B cell (primary cell): ENCODE measurements around the gene GNAT3. TPM values are rescaled to one million over a fixed set of nuclear protein-coding genes. Genes with fewer than 3 reads are reported as not detected.

ENCODE experiments used
- ATAC-seq: fragments of 200-7000 bp; cut with Tn5 transposase; one replicate; pipeline ENCODE4 v1.10.0; 2021; ENCODE audit warnings: low read depth, mild to moderate bottlenecking, moderate number of reproducible peaks, moderate library complexity
- CTCF ChIA-PET: fragments of 350-600 bp; sonication (Branson Sonifier 250); formaldehyde crosslinking; loops from one replicate; lab custom pipeline; 2021; ENCODE audit warnings: antibody characterized with exemption, inconsistent platforms; lab: Charles Lee
- POLR2A ChIA-PET: fragments of 350-600 bp; sonication (Branson Sonifier 250); formaldehyde crosslinking; loops from one replicate; lab custom pipeline; 2021; ENCODE audit warnings: antibody characterized with exemption; lab: Charles Lee
- DNase-seq: peaks from one replicate; pipeline ENCODE4 v3.0.0; 2013
- H2AFZ ChIP-seq: 2 replicates; pipeline ENCODE4 v1.6.1; 2012; ENCODE audit warnings: mild to moderate bottlenecking, low read depth, low read length; ENCODE audit not compliant: insufficient read depth, poor library complexity, severe bottlenecking
- H3K27ac ChIP-seq, 2 donors: 1 replicate in 1 of 2; 2 replicates in 1 of 2; pipeline ENCODE4 v1.5.1; 2012 to 2013; ENCODE audit warnings: low read length in 2 of 2, mild to moderate bottlenecking in 2 of 2, moderate library complexity in 1 of 2
- H3K27me3 ChIP-seq, 4 experiments: fragments of 200-600 bp in 1 of 4; sonication (generic) in 1 of 4; replicated peaks in 1 of 4; 1 replicate in 2 of 4; 2 replicates in 2 of 4; pipeline versions ENCODE4 v1.6.1 to v1.7.0; 2013 to 2016; ENCODE audit warnings: low read length in 3 of 4, mild to moderate bottlenecking in 2 of 4, mixed read lengths in 1 of 4, moderate library complexity in 1 of 4; ENCODE audit not compliant: insufficient read depth in 4 of 4, control insufficient read depth in 3 of 4; ENCODE audit errors: control extremely low read depth in 1 of 4
- H3K36me3 ChIP-seq, 2 experiments: replicated peaks in 1 of 2; 1 replicate in 1 of 2; 2 replicates in 1 of 2; pipeline versions ENCODE4 v1.6.1 to v1.7.1; 2013; ENCODE audit warnings: low read length in 1 of 2; ENCODE audit not compliant: insufficient read depth in 2 of 2, control insufficient read depth in 1 of 2; ENCODE audit errors: control extremely low read depth in 1 of 2, extremely low read depth in 1 of 2
- H3K4me1 ChIP-seq, 2 donors: fragments of 200-600 bp in 1 of 2; sonication (generic) in 1 of 2; 1 replicate in 1 of 2; 2 replicates in 1 of 2; pipeline versions ENCODE4 v1.5.1 to v1.6.1; 2013 to 2017; ENCODE audit warnings: low read length in 2 of 2; ENCODE audit not compliant: control insufficient read depth in 2 of 2, insufficient read depth in 2 of 2
- H3K4me2 ChIP-seq: replicated peaks from 2 replicates; pipeline ENCODE3; 2012; ENCODE audit warnings: mild to moderate bottlenecking, low read depth, low read length; ENCODE audit not compliant: poor library complexity, severe bottlenecking
- H3K4me3 ChIP-seq, 5 experiments: fragments of 200-600 bp in 1 of 5; sonication (generic) in 1 of 5; 1 replicate in 3 of 5; 2 replicates in 2 of 5; pipeline versions ENCODE4 v1.5.1 to v1.7.0; 2011 to 2016; ENCODE audit warnings: low read length in 4 of 5, mild to moderate bottlenecking in 4 of 5, low read depth in 2 of 5, control low read depth in 1 of 5, moderate library complexity in 1 of 5; ENCODE audit not compliant: insufficient read depth in 1 of 5; ENCODE audit errors: control extremely low read depth in 1 of 5, extremely low read depth in 1 of 5
- H3K79me2 ChIP-seq: fragments of 200-600 bp; sonication (generic); one replicate; pipeline ENCODE4 v1.6.0; 2016; ENCODE audit warnings: low read length; ENCODE audit not compliant: control insufficient read depth, insufficient read depth
- H3K9ac ChIP-seq: fragments of 200-600 bp; sonication (generic); 2 replicates; pipeline ENCODE4 v1.6.1; 2017; ENCODE audit warnings: mild to moderate bottlenecking, low read length, moderate library complexity
- H3K9me3 ChIP-seq, 3 donors: one replicate each; pipeline versions ENCODE4 v1.6.1 to v1.7.1; 2013; ENCODE audit warnings: low read length in 2 of 3; ENCODE audit not compliant: control insufficient read depth in 2 of 3, insufficient read depth in 1 of 3; ENCODE audit errors: control extremely low read depth in 1 of 3
- H4K20me1 ChIP-seq: 2 replicates; pipeline ENCODE4 v1.6.0; 2012; ENCODE audit warnings: mild to moderate bottlenecking, low read length; ENCODE audit not compliant: insufficient read depth, control insufficient read depth, poor library complexity, severe bottlenecking
- H3K27ac Mint-ChIP-seq: one replicate; pipeline ENCODE4 v1.8.0; 2021; ENCODE audit warnings: mixed read lengths
- H3K27me3 Mint-ChIP-seq: one replicate; pipeline ENCODE4 v1.8.0; 2021; ENCODE audit warnings: mixed read lengths
- H3K4me1 Mint-ChIP-seq: one replicate; pipeline ENCODE4 v1.8.0; 2021; ENCODE audit warnings: mixed read lengths
- H3K4me3 Mint-ChIP-seq: one replicate; pipeline ENCODE4 v1.8.0; 2021; ENCODE audit warnings: mixed read lengths
- H3K9me3 Mint-ChIP-seq: one replicate; pipeline ENCODE4 v1.8.0; 2022; ENCODE audit warnings: mixed read lengths; ENCODE audit not compliant: insufficient read depth
- CTCF ChIP-seq: fragments of 200-600 bp; IDR thresholded peaks from one replicate; pipeline ENCODE4 v1.8.0; 2022; ENCODE audit warnings: antibody characterized with exemption, mild to moderate bottlenecking
- EZH2 ChIP-seq: IDR thresholded peaks from 2 replicates; pipeline ENCODE4 v1.6.1; 2012; ENCODE audit warnings: borderline replicate concordance, low read depth, mild to moderate bottlenecking, moderate library complexity, low read length; ENCODE audit not compliant: insufficient read depth, poor library complexity, severe bottlenecking
- WGBS: methylation state at CpG from one replicate; pipeline ENCODE4 v1.1.5; 2013; ENCODE audit warnings: missing lambda C conversion rate; ENCODE audit not compliant: insufficient coverage; 5-methylcytosine and 5-hydroxymethylcytosine counted together
- intact Hi-C: fragments of 100-400 bp; cut with micrococcal nuclease; formaldehyde crosslinking; loops from one replicate; pipeline ENCODE4 v1.10.0; 2022
- polyA plus RNA-seq: library from polyadenylated mRNA; depleted of rRNA; stranded (reverse); fragments of >200 nt; gene quantifications from 2 replicates; pipeline ENCODE4 v1.2.3, GENCODE V29; 2012
- total RNA-seq, 2 donors: library from RNA; stranded (reverse); fragments of 120-200 nt in 1 of 2; gene quantifications; 1 replicate in 1 of 2; 2 replicates in 1 of 2; pipeline versions ENCODE4 v1.2.3 to v1.2.4, GENCODE V29; 2013 to 2022

GNAT3 gene
- total and polyA plus RNA-seq, 2 donors (not counting 1 experiment from before 2014, with no cell fraction given) = not detected

- no peaks in the 10 kb centered on the region for H3K27me3 Mint-ChIP-seq
- DNase-seq (no peak), ATAC-seq (no peak)
- Histone ChIP-seq H3K9ac (no peak overlapping the region), H3K27ac (no peak overlapping the region), H3K27me3 (no peaks in the 10 kb centered on the region), H3K9me3 (peaks cover 0 to 3% (median 0%) of the 10 kb centered on the region in 3 donors), H3K79me2 (no peaks in the 10 kb centered on the region), H3K4me1 (no peaks in the 10 kb centered on the region), H2AFZ (no peak overlapping the region), H3K4me3 (no peak overlapping the region), H4K20me1 (no peaks in the 10 kb centered on the region), H3K36me3 (no peaks in the 10 kb centered on the region), H3K4me2 (no peak overlapping the region)
- H3K9me3 Mint-ChIP-seq = no peaks in the 10 kb centered on the region
- H3K4me1 Mint-ChIP-seq = no peaks in the 10 kb centered on the region
- TF ChIP-seq CTCF = no peak
- no peak for TF ChIP-seq EZH2
- no peak overlapping the region for H3K4me3 Mint-ChIP-seq
- intact Hi-C loops = no loop called here
- POLR2A ChIA-PET = no interaction called here
- 100% methylated on average over 2 of the region's 6 CpGs for WGBS
- no peak overlapping the region for H3K27ac Mint-ChIP-seq
- CTCF ChIA-PET = no interaction called here
These were observed 52.8 kb downstream of the GNAT3 start for GRCh38 chr7:80458822-80459725.

- Histone ChIP-seq H4K20me1 (no peaks in the 10 kb centered on the region), H3K4me3 (no peak overlapping the region), H3K4me1 (no peaks in the 10 kb centered on the region), H3K27me3 (no peaks in the 10 kb centered on the region), H3K27ac (no peak overlapping the region), H3K36me3 (no peaks in the 10 kb centered on the region), H3K79me2 (no peaks in the 10 kb centered on the region), H3K4me2 (no peak overlapping the region), H2AFZ (no peak overlapping the region), H3K9ac (no peak overlapping the region), H3K9me3 (no peaks in the 10 kb centered on the region)
- DNase-seq (no peak), ATAC-seq (no peak)
- TF ChIP-seq EZH2 (no peak), CTCF (no peak)
- ChIA-PET CTCF (no interaction called here), POLR2A (no interaction called here)
- no peaks in the 10 kb centered on the region for H3K9me3 Mint-ChIP-seq
- WGBS = no CpG with 5 or more reads among the region's 2 CpGs
- no peak overlapping the region for H3K4me3 Mint-ChIP-seq
- no peaks in the 10 kb centered on the region for H3K4me1 Mint-ChIP-seq
- H3K27me3 Mint-ChIP-seq = no peaks in the 10 kb centered on the region
- intact Hi-C loops = no loop called here
- no peak overlapping the region for H3K27ac Mint-ChIP-seq
These were observed 58.0 kb downstream of the GNAT3 start for GRCh38 chr7:80453699-80454340.
